NOMO-1 (cell line): ENCODE measurements around the gene P2RY4.
A peak's percentile ranks its signal among the peaks of the same experiment; 100 is the strongest.
"Not testable (repeated sequence)": the region's sequence is repeated elsewhere in the genome, so short reads cannot be mapped to it uniquely, and the experiment has no call there.

Experiments used
- DNase-seq, 2 experiments: peaks; one replicate each; lab custom pipeline; 2025; ENCODE audit not compliant: unreplicated experiment in 2 of 2; lab: John Stamatoyannopoulos, UW

Gene P2RY4

DNA sequence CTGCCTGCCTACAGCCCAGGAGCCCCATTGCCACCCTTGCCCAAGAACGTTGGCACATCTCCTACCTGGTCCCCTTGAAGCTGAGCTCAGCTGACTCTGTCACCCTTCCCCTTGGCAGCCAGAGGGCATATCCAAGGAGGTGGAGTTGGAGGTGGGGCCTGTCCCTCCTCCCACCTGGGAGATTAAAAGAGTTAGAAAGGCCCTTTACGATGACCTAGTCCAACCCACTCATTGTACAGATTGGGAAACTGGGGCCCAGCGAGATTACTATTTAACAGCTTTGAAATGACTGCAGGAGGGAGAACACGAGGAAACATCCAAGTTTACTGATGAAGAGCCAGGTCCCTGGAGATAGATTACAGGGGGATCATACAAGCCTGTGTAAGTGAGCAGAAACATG, at the start of gene P2RY4:
P2RY4 (minus strand) TSS at position 101 of the 400 bp plus-strand sequence. CDS start 580 bp downstream, outside the sequence.
- no peak for DNase-seq

GRCh38 chrX:70301716-70302115, 41.7 kb upstream of the P2RY4 start:
- DNase-seq = no peak

DNA sequence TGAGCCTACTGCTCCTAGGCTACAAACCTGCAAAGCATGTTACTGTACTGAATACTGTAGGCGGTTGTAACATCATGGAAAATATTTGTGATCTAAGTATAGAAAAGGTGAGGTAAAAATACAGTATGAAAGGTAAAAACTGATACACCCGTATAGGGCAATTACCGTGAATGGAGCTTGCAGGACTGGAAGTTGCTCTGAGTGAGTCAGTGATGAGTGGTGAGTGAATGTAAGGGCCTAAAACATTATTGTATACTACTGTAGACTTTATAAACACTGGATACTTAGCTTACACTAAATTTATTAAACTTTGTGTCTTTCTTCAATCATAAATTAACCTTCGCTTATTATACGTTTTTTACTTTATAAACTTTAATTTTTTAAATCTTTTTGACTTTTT, 33.6 kb upstream of the P2RY4 start:
- DNase-seq = no peak

GRCh38 chrX:70292788-70293187, 32.8 kb upstream of the P2RY4 start:
- no peak for DNase-seq

DNA sequence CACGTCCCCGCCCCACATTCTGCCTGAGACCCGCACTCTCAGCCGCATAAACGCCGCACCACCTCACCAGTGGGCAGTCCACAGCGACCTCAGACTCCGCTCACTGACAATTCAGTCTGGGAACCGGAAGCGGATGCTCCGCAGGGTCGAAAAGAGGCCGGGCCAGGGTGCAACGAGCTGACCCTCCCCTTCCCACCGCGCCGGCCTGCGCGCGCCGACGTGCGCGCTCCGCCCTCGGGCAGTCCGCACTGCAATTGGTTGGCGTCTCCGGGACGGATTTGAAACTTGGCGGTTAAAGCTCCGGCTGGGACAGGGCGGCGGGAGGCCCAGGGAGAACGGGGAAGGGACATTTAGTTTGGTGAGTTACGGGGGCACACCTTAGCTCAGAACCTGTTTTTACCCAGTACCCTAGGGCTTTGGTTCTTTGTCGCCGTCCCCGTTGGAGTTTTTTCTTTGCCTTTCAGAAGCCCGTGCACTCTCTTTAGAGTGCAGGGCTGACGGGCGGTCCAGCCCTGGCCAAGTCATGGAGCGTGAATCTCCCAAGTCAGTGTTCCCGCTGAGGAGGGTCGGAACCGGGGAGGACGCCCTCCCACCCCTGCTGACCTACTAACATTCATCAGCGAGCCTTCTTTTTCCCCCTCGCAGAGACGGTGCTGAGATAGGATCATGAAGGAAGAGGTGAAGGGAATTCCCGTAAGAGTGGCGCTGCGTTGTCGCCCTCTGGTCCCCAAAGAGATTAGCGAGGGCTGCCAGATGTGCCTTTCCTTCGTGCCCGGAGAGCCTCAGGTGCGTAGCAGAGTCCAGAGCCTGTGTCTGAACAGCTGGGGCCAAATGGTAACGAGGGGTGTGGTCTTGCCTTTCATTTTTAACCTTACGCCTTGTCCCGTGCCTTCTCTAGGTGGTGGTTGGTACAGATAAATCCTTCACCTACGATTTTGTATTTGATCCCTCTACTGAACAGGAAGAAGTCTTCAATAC, 30.1 kb upstream of the P2RY4 start, which contains the start of the genes KIF4A and PDZD11:
KIF4A (plus strand) TSS at position 312 of the 978 bp plus-strand sequence; CDS start at position 667, 355 bp downstream.
PDZD11 (minus strand) TSS at position 135 of the 978 bp plus-strand sequence. CDS start 586 bp downstream, outside the sequence.
- DNase-seq = peak; percentile 77 to 81

GRCh38 chrX:70289168-70289792, 29.3 kb upstream of the P2RY4 start:
- no peak for DNase-seq

DNA sequence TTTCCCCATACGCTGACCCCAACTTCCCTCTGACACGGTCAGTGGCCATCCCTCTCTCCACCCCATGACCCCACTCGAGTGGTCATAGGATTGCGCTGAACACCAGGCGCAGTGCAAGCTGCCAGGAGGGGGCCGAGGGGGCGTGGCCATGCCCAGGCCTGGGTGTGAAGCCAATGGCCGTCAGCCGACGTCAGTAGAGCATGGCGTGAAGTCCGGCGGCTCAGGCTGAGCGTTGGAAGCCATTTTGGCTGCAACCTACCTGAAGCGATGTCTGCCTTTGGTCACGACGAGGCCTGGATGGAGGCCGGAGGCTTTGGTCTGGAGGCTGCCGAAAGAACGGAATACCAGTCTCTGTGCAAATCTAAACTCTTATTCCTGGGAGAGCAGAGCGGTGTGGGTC, 21.9 kb upstream of the P2RY4 start, which contains the start of gene RAB41:
RAB41 (plus strand) TSS at position 222 of the 400 bp plus-strand sequence; CDS start at position 268, 46 bp downstream.
- DNase-seq = no peak

DNA sequence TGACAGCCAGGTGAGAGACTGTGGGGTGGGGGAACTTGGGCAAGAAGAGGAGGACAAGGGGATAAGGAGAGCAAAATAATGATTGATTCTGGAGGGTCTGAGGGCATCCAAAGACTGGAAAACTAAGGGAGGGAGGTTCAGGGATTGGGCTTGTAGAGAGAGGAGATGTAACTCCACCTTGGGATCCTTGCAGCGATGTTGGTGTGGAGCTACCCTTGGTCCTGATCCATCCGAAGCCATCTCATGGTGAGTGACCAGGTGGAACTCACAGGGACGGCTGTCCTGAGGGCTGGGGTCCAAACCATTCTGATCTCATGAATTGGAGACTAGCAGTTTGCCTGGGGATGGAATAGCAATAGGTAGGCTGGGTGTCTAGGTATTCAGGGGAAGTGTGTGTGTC, 20.6 kb upstream of the P2RY4 start:
- DNase-seq = no peak

GRCh38 chrX:70279081-70279480, 19.1 kb upstream of the P2RY4 start:
- DNase-seq = no peak

GRCh38 chrX:70274029-70274428, 14.0 kb upstream of the P2RY4 start:
- not testable (repeated sequence) for DNase-seq

- no peak for DNase-seq
These were observed 8.0 kb upstream of the P2RY4 start, which contains the start of gene ARR3 for GRCh38 chrX:70268034-70268433. ARR3 (plus strand) TSS chrX:70268334; CDS start chrX:70269386, 1,052 bp downstream.

DNA sequence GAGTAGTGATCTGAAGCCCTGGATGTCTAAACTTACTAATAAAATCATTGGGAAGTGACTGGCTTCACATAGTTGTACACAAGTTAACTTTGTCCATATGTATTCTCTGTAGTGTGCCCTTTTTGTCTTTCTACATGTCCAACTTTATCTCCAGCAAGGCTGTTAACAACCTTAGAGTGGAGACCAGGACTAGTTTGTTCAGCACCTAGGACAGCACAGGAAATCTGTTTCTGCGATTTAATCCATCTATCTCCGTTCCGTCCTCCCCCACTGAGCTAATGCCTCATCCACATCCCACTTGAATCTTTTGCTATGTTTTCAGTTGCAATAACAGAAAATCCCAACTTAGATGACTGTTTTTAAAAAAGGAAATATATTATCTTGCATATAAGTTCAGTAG, 4.8 kb upstream of the P2RY4 start:
- no peak for DNase-seq

DNA sequence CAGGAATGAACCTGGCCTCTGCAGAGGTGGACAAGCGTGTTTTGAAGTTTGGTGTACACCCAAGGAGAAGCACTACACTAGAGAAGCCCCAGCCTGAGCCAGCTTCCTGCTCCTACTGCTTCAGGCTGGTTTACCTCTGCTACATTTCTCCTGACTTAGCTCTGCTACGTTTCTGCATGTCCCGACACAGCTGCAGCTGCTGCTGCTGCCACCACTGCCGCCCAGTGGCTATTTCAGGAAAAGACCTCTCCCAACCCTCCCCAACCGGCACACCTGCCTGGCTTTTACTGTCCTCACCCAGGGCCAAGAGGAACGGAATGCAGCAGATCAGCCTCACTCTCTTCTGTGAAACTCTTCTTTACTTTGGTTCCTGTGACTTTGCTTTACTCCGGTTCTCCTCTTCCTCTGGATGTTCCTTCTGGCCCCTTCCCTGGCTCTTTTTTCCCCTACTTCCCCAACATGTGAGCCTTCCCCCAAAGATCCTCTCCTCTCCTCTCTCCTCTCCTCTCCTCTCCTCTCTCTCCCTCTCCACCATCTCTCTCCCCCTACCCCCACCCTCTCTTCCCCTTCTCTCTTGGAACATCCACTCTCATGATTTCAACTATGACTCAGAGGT, 3.1 kb upstream of the P2RY4 start:
- peak in 1 of 2 experiments; percentile 12 for DNase-seq

GRCh38 chrX:70257423-70258288, 2.3 kb downstream of the P2RY4 start:
- no peak for DNase-seq

GRCh38 chrX:70255452-70255851, 4.6 kb downstream of the P2RY4 start:
- DNase-seq = no peak

DNA sequence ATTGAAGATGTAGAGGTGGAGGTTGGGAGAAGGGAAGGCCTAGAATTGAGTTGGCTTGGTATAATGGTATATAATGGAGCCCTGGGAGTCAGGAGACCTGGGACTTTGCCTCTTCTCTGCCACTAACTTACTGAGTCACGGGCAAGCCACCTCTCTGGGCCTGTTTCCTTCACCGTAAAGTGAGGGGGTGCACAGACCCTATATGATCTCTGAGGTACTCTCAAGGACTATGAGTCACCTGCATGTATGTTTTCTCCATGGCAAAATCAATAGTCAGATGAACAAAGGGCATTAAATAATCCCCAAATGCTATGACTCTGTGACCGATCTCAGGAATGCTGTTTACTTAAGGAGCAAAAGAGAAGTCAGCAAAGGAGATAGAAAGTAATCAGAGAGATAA, 5.1 kb downstream of the P2RY4 start:
- DNase-seq = no peak

GRCh38 chrX:70254063-70254400, 6.0 kb downstream of the P2RY4 start:
- no peak for DNase-seq

DNA sequence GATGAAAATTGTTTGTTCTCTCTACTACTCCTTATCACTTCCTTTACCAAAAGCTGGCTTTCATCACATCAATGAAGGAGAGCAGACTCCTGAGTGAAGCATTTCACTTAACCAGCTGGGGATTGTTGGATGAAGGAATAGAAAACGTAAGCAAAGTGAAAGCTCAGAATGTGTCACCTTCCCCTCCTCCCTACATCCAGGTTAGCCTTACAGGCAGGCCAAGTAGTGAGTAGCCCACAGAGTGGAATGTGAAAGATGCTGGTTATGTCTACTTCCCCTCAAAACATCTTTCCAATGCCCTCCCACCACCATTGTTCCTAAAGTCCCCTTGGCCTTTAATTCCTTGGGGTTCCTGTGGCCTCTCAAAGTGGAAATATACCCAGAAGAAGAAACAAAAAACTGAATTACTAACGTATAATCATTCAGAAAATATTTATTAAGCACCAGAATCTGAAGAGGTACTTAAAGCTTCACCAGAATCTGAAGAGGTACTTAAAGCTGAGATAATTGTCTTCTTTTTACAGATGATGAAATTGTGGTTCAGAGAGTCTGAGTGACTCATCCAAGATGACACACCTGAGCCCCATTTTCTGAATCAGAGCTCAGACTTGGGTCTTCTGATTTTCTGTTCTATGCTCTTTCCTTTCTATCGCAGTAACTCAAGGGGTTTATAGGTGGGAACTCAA, 6.5 kb downstream of the P2RY4 start:
- DNase-seq = no peak

DNA sequence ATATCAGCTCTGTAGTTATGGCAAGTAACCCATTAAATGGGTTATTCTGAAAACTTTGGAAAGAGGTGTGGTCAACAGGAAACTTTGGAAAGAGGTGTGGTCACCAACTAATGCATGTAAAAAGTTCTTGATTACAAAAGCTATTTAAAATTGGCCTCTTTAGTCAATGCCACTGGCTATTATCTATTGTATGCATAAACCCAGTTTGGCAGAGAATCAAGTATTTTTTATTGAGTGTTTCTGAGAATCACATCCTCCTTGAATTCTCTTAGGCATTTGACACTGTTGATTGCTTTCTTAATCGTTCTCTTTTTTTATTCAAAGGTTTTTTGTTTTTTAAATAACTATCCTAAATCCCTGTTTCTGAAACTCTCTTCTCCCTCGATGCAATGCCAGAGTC, 7.5 kb downstream of the P2RY4 start:
- DNase-seq = no peak

DNA sequence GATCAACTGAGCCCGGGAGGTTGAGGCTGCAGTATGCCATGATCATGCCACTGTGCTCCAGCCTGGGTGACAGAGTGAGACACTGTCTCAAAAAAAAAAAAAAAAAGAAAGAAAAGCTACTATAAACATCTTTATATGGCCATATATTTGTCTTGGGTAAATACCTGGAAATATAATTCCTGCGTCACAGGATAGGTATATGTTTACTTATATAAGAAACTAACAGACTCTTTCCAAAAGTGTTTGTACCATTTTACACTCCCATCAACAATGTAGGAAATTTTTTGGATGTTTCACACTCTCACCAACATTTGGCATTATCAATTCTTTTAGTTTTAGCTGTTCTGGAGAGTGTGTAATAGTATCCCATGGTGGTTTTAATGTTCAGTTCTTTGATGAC, 12.8 kb downstream of the P2RY4 start:
- no peak for DNase-seq
